A673 (cell line): ENCODE data around the gene PHF1. TPM values are rescaled to one million over a fixed set of nuclear protein-coding genes. Genes with fewer than 3 reads are reported as not detected.
A peak's percentile ranks its signal among the peaks of the same experiment; 100 is the strongest.

Experiments used
- BruUV-seq: library from RNA; stranded (reverse); fragments of 400-500 nt; replicated peaks from 2 replicates; lab custom pipeline; 2021; lab: Mats Ljungman, UMichigan
- CTCF ChIA-PET: fragments of 300-600 bp; sonication (Branson Sonifier 250); formaldehyde crosslinking; loops from one replicate; lab custom pipeline; 2022; ENCODE audit warnings: antibody characterized with exemption; lab: Charles Lee
- POLR2A ChIA-PET: fragments of 300-600 bp; sonication (Branson Sonifier 250); formaldehyde crosslinking; loops from one replicate; lab custom pipeline; 2022; ENCODE audit warnings: antibody characterized with exemption; ENCODE audit not compliant: low non-redundant PET; lab: Charles Lee
- DNase-seq: peaks from one replicate; pipeline ENCODE4 v3.0.0-alpha.2; 2015; ENCODE audit warnings: low spot score
- H3K27ac ChIP-seq: fragments of 200-600 bp; sonication (generic); 2 replicates; pipeline ENCODE4 v1.5.1; 2016; ENCODE audit warnings: mixed run types, low read depth, mild to moderate bottlenecking, mixed read lengths, antibody characterized with exemption, low read length; ENCODE audit not compliant: poor library complexity, severe bottlenecking
- H3K27me3 ChIP-seq: fragments of 200-600 bp; sonication (generic); replicated peaks from 2 replicates; pipeline ENCODE4 v1.6.1; 2017; ENCODE audit warnings: mixed run types, low read depth, mild to moderate bottlenecking, mixed read lengths, antibody characterized with exemption, low read length; ENCODE audit not compliant: insufficient read depth, poor library complexity
- H3K36me3 ChIP-seq: fragments of 200-600 bp; sonication (generic); 2 replicates; pipeline ENCODE4 v1.6.1; 2016; ENCODE audit warnings: mixed run types, mild to moderate bottlenecking, mixed read lengths, antibody characterized with exemption, low read length; ENCODE audit not compliant: insufficient read depth, poor library complexity, severe bottlenecking
- H3K4me1 ChIP-seq: fragments of 200-600 bp; sonication (generic); 2 replicates; pipeline ENCODE4 v1.6.1; 2017; ENCODE audit warnings: mixed run types, mild to moderate bottlenecking, mixed read lengths, antibody characterized with exemption, low read length; ENCODE audit not compliant: insufficient read depth, poor library complexity, severe bottlenecking
- H3K4me3 ChIP-seq: fragments of 200-600 bp; sonication (generic); 2 replicates; pipeline ENCODE4 v1.5.1; 2016; ENCODE audit warnings: low read depth, mixed run types, mild to moderate bottlenecking, mixed read lengths, low read length; ENCODE audit not compliant: poor library complexity, severe bottlenecking
- H3K9me3 ChIP-seq: fragments of 200-600 bp; sonication (generic); 2 replicates; pipeline ENCODE4 v1.6.1; 2016; ENCODE audit warnings: mixed run types, low read depth, mild to moderate bottlenecking, mixed read lengths, antibody characterized with exemption, low read length; ENCODE audit not compliant: poor library complexity, severe bottlenecking
- EZH2 ChIP-seq: fragments of 200-600 bp; sonication (generic); IDR thresholded peaks from 2 replicates; pipeline ENCODE4 v1.6.1; 2017; ENCODE audit warnings: borderline replicate concordance, low read depth, mild to moderate bottlenecking, mixed read lengths, antibody characterized with exemption, low read length; ENCODE audit not compliant: poor library complexity, severe bottlenecking
- intact Hi-C: fragments of 100-400 bp; cut with micrococcal nuclease; formaldehyde crosslinking; loops from one replicate; pipeline ENCODE4 v1.10.0; 2022; ENCODE audit not compliant: unreplicated experiment
- total RNA-seq: library from RNA; stranded (reverse); gene quantifications from 2 replicates; pipeline ENCODE4 v1.2.3, GENCODE V29; 2021
- TF ChIP-seq, protein P1 (sequence below): fragments of 300-800, 200-600 bp; sonication (generic); conservative IDR thresholded peaks from 2 replicates; pipeline ENCODE4 v1.5.1; 2017; ENCODE audit warnings: low read depth, mild to moderate bottlenecking, antibody characterized with exemption, low read length, moderate library complexity, mixed read lengths

Gene PHF1
- total RNA-seq, 1 experiment from 2014 or later, result 53.5 TPM

DNA sequence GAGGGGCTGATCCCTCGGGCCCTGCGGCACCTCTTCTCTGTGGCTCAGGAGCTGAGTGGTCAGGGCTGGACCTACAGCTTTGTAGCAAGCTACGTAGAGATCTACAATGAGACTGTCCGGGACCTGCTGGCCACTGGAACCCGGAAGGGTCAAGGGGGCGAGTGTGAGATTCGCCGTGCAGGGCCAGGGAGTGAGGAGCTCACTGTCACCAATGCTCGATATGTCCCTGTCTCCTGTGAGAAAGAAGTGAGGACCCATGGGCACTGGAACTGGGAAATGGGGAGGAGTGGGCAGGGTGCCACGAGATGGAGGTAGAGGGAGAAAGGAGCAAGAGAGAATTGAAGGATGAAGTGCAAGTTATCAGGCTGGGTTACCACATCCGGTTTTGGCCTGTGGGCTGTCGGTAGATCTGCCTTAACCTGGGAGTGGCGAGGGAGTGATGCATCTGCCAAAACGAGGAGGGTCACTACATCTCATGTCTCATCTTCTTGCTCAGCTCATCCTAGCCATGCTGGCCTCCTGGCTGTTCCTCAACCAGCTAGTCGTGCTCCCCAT lies 5.4 kb upstream of the PHF1 start:
- no peak overlapping the region for H3K27ac ChIP-seq
- no peak overlapping the region for H3K4me3 ChIP-seq
- ChIA-PET POLR2A (no interaction called here), CTCF (no interaction called here)
- no peaks in the 10 kb centered on the region for H3K9me3 ChIP-seq
- TF ChIP-seq, protein P1, sequence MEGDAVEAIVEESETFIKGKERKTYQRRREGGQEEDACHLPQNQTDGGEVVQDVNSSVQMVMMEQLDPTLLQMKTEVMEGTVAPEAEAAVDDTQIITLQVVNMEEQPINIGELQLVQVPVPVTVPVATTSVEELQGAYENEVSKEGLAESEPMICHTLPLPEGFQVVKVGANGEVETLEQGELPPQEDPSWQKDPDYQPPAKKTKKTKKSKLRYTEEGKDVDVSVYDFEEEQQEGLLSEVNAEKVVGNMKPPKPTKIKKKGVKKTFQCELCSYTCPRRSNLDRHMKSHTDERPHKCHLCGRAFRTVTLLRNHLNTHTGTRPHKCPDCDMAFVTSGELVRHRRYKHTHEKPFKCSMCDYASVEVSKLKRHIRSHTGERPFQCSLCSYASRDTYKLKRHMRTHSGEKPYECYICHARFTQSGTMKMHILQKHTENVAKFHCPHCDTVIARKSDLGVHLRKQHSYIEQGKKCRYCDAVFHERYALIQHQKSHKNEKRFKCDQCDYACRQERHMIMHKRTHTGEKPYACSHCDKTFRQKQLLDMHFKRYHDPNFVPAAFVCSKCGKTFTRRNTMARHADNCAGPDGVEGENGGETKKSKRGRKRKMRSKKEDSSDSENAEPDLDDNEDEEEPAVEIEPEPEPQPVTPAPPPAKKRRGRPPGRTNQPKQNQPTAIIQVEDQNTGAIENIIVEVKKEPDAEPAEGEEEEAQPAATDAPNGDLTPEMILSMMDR, result no peak
- no peak for TF ChIP-seq EZH2
- H3K36me3 ChIP-seq, result peaks cover 79% of the 10 kb centered on the region
- intact Hi-C loops, result no loop called here
- BruUV-seq, result no TSS peak
- H3K27me3 ChIP-seq, result no peaks in the 10 kb centered on the region
- peaks cover 9% of the 10 kb centered on the region for H3K4me1 ChIP-seq
- no peak for DNase-seq

- Histone ChIP-seq H3K9me3 (no peaks in the 10 kb centered on the region), H3K4me3 (no peak overlapping the region), H3K36me3 (peaks cover 74% of the 10 kb centered on the region), H3K27ac (no peak overlapping the region), H3K4me1 (peaks cover 9% of the 10 kb centered on the region), H3K27me3 (no peaks in the 10 kb centered on the region)
- no TSS peak for BruUV-seq
- intact Hi-C loops, result no loop called here
- no peak for DNase-seq
- ChIA-PET CTCF (no interaction called here), POLR2A (no interaction called here)
- TF ChIP-seq, protein P1, result no peak
- TF ChIP-seq EZH2, result no peak
These were observed 4.7 kb upstream of the PHF1 start for GRCh38 chr6:33406126-33406525.

DNA sequence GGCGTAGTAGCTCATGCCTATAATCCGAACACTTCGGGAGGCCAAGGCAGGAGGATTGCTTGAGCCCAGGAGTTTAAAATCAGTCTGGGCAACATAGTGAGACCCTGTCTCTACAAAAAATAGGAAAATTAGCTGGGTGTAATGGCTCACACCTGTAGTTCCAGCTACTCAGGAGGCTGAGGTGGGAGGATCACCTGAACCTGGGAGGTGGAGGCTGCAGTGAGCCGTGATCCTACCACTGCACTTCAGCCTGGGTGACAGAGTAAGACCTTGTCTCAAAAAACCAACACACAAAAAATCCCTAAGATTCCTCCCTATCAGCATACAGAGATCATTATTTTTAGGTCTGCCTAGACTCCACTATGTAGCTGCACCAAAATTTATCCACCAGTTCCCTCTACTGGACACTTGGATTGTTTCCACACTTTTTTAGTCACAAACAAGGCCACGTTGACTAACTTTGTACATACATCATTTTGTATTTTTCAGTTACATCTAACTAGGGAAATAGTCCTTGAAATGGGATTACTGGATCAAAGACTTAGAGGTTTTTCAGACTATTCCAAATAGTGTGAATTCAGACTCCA lies 3.6 kb upstream of the PHF1 start:
- Histone ChIP-seq H3K36me3 (peaks cover 64% of the 10 kb centered on the region), H3K27me3 (no peaks in the 10 kb centered on the region), H3K27ac (no peak overlapping the region), H3K4me1 (peaks cover 9% of the 10 kb centered on the region), H3K4me3 (no peak overlapping the region), H3K9me3 (no peaks in the 10 kb centered on the region)
- intact Hi-C loops, result no loop called here
- TF ChIP-seq, protein P1, result peak; percentile 31; the same call in 1 of the 2 replicates
- no peak for TF ChIP-seq EZH2
- BruUV-seq, result no TSS peak
- no peak for DNase-seq
- ChIA-PET CTCF (no interaction called here), POLR2A (interaction anchor here (0.6 kb wide), 1 partner anchor 102 kb away, joined by 3 read pairs; no protein-coding TSS in a partner anchor)
